K562 (cell line): ENCODE results near the gene SLC7A8.

ENCODE experiments used
- DPF2 ChIP-seq: fragments of 450-650 bp; IDR thresholded peaks from 2 replicates; pipeline ENCODE4 v1.6.1; 2016
- TAF1 ChIP-seq: IDR thresholded peaks from 2 replicates; pipeline ENCODE4 v1.6.1; 2011; ENCODE audit warnings: mild to moderate bottlenecking, low read length, moderate library complexity; ENCODE audit not compliant: insufficient read depth, control insufficient read depth, severe bottlenecking; ENCODE audit errors: extremely low read depth
- ZNF316 ChIP-seq: fragments of 450-650 bp; IDR thresholded peaks from 2 replicates; pipeline ENCODE4 v1.6.1; 2016
- TF ChIP-seq, protein P1 (sequence below): fragments of 250-450 bp; sonication (Bioruptor Pico); IDR thresholded peaks from 2 replicates; pipeline ENCODE4 v1.5.0; 2020; ENCODE audit warnings: mild to moderate bottlenecking
- TF ChIP-seq, protein P2 (sequence below), 3 experiments: IDR thresholded peaks in 2 of 3; conservative IDR thresholded peaks in 1 of 3; 2 replicates each; pipeline ENCODE4 v1.5.1; 2011 to 2012; ENCODE audit warnings: low read length in 3 of 3, mild to moderate bottlenecking in 3 of 3, control low read depth in 2 of 3, improper control_type of control experiment in 1 of 3, inconsistent platforms in 1 of 3, low read depth in 1 of 3, mixed read lengths in 1 of 3, moderate library complexity in 1 of 3; ENCODE audit not compliant: insufficient read depth in 2 of 3
- TF ChIP-seq, protein P3 (sequence below): sonication (generic); formaldehyde crosslinking; IDR thresholded peaks from 2 replicates; pipeline ENCODE4 v1.8.1; 2022; ENCODE audit warnings: missing genetic modification reagents

DNA sequence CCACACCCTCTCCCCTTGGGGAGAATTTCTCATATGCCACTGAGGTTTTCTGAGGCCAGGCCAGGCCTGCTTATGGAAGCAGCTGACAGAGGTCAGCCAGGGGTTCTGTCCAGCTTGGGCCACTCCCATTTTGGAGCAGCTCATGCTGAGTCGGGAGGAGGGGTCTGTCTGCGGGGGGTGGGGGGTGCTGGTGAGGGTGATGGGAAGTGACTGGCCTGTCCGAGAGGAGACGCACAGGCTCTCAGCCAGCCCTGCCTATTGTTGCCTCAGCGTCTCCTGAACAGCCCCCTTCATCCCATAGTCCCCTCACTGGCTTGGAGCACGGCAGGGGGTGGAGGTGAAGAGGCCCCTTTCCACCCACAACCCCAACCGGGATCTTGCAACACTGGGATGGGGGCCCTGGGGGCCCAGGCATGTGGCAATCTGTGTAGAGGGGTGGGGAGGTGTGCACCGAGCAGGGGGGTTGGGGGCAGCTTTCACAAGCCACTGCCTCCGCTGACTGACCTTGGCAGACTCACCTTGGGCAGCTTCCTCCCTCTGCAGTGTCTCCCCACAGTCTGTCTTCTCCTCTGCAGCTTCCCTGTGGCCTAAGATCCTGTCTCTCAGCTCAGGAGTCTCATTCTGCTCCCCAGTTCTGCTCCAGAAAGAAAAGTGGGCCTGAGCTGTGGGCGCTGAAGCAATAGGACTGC lies 69.9 kb downstream of the SLC7A8 start:
- TF ChIP-seq TAF1 (no peak), ZNF316 (no peak), DPF2 (no peak)
- TF ChIP-seq, protein P1, sequence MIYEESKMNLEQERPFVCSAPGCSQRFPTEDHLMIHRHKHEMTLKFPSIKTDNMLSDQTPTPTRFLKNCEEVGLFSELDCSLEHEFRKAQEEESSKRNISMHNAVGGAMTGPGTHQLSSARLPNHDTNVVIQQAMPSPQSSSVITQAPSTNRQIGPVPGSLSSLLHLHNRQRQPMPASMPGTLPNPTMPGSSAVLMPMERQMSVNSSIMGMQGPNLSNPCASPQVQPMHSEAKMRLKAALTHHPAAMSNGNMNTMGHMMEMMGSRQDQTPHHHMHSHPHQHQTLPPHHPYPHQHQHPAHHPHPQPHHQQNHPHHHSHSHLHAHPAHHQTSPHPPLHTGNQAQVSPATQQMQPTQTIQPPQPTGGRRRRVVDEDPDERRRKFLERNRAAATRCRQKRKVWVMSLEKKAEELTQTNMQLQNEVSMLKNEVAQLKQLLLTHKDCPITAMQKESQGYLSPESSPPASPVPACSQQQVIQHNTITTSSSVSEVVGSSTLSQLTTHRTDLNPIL (CRISPR knock-in tag): no peak
- TF ChIP-seq, protein P2, sequence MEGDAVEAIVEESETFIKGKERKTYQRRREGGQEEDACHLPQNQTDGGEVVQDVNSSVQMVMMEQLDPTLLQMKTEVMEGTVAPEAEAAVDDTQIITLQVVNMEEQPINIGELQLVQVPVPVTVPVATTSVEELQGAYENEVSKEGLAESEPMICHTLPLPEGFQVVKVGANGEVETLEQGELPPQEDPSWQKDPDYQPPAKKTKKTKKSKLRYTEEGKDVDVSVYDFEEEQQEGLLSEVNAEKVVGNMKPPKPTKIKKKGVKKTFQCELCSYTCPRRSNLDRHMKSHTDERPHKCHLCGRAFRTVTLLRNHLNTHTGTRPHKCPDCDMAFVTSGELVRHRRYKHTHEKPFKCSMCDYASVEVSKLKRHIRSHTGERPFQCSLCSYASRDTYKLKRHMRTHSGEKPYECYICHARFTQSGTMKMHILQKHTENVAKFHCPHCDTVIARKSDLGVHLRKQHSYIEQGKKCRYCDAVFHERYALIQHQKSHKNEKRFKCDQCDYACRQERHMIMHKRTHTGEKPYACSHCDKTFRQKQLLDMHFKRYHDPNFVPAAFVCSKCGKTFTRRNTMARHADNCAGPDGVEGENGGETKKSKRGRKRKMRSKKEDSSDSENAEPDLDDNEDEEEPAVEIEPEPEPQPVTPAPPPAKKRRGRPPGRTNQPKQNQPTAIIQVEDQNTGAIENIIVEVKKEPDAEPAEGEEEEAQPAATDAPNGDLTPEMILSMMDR (IDR thresholded peaks at IDR 0.05 in 2 of 3, conservative IDR thresholded peaks at IDR 0.05 in 1 of 3; ENCODE audit: insufficient read depth in 2 of 3, low read depth in 1 of 3, low read length in 3 of 3): no peak
- TF ChIP-seq, protein P3, sequence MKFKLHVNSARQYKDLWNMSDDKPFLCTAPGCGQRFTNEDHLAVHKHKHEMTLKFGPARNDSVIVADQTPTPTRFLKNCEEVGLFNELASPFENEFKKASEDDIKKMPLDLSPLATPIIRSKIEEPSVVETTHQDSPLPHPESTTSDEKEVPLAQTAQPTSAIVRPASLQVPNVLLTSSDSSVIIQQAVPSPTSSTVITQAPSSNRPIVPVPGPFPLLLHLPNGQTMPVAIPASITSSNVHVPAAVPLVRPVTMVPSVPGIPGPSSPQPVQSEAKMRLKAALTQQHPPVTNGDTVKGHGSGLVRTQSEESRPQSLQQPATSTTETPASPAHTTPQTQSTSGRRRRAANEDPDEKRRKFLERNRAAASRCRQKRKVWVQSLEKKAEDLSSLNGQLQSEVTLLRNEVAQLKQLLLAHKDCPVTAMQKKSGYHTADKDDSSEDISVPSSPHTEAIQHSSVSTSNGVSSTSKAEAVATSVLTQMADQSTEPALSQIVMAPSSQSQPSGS (CRISPR knock-in tag): no peak
